Activated B cell treated with CpG ODN at 0.5 μM for 24 hours (primary cell): Measurements from ENCODE around the gene CYSTM1. TPM values are rescaled to one million over a fixed set of nuclear protein-coding genes. Genes with fewer than 3 reads are reported as not detected.

Source experiments
- ATAC-seq: fragments of 200-7000 bp; cut with Tn5 transposase; one replicate; pipeline ENCODE4 v1.10.0; 2021; ENCODE audit warnings: low read depth, mild to moderate bottlenecking, moderate library complexity
- CTCF ChIA-PET: fragments of 350-600 bp; sonication (Branson Sonifier 250); formaldehyde crosslinking; loops from one replicate; lab custom pipeline; 2021; ENCODE audit warnings: antibody characterized with exemption; lab: Charles Lee
- POLR2A ChIA-PET: fragments of 350-600 bp; sonication (Branson Sonifier 250); formaldehyde crosslinking; loops from one replicate; lab custom pipeline; 2021; ENCODE audit warnings: antibody characterized with exemption; lab: Charles Lee
- DNase-seq: peaks from one replicate; pipeline ENCODE4 v3.0.0; 2022
- H3K27ac Mint-ChIP-seq: one replicate; pipeline ENCODE4 v1.8.0; 2020; ENCODE audit warnings: mixed read lengths
- H3K27me3 Mint-ChIP-seq: one replicate; pipeline ENCODE4 v1.8.0; 2021; ENCODE audit warnings: mixed read lengths
- H3K36me3 Mint-ChIP-seq: one replicate; pipeline ENCODE4 v1.8.0; 2021; ENCODE audit warnings: low read depth, mixed read lengths
- H3K4me1 Mint-ChIP-seq: one replicate; pipeline ENCODE4 v1.8.0; 2021; ENCODE audit warnings: mixed read lengths
- H3K4me3 Mint-ChIP-seq: one replicate; pipeline ENCODE4 v1.8.0; 2020; ENCODE audit warnings: mild to moderate bottlenecking, mixed read lengths
- H3K9me3 Mint-ChIP-seq: one replicate; pipeline ENCODE4 v1.8.0; 2020; ENCODE audit warnings: mixed read lengths
- CTCF ChIP-seq: fragments of 200-600 bp; IDR thresholded peaks from one replicate; pipeline ENCODE4 v1.8.0; 2022; ENCODE audit warnings: antibody characterized with exemption, mild to moderate bottlenecking
- intact Hi-C: fragments of 100-400 bp; cut with micrococcal nuclease; formaldehyde crosslinking; loops from one replicate; pipeline ENCODE4 v1.15.1; 2024
- total RNA-seq: library from RNA; stranded (reverse); gene quantifications from 2 replicates; pipeline ENCODE4 v1.2.3, GENCODE V29; 2022

Gene CYSTM1
- total RNA-seq, 1 donor from 2014 or later: 20.1 TPM

- no peaks in the 10 kb centered on the region for H3K36me3 Mint-ChIP-seq
- peaks cover 10% of the 10 kb centered on the region for H3K4me1 Mint-ChIP-seq
- ATAC-seq: no peak
- H3K9me3 Mint-ChIP-seq: no peaks in the 10 kb centered on the region
- intact Hi-C loops: no loop called here
- DNase-seq: no peak
- H3K27me3 Mint-ChIP-seq: no peaks in the 10 kb centered on the region
- ChIA-PET CTCF (interaction anchor here (0.7 to 2.0 kb wide), 5 partner anchors 85 to 190 kb away, joined by 3 to 10 read pairs (median 3); no protein-coding TSS in a partner anchor), POLR2A (no interaction called here)
- no peak overlapping the region for H3K4me3 Mint-ChIP-seq
- H3K27ac Mint-ChIP-seq: no peak overlapping the region
- no peak for TF ChIP-seq CTCF
These were observed 15.7 kb upstream of the CYSTM1 start for GRCh38 chr5:140159014-140159927.

GRCh38 chr5:140162275-140162674, 12.7 kb upstream of the CYSTM1 start:
- ChIA-PET CTCF (interaction anchor here (1.2 kb wide), 1 partner anchor 90 kb away, joined by 5 read pairs; no protein-coding TSS in a partner anchor), POLR2A (no interaction called here)
- Mint-ChIP-seq H3K4me3 (no peak overlapping the region), H3K27me3 (no peaks in the 10 kb centered on the region), H3K36me3 (no peaks in the 10 kb centered on the region), H3K4me1 (peaks cover 2% of the 10 kb centered on the region), H3K9me3 (no peaks in the 10 kb centered on the region), H3K27ac (no peak overlapping the region)
- no peak for TF ChIP-seq CTCF
- intact Hi-C loops: no loop called here
- ATAC-seq (no peak), DNase-seq (no peak)

GRCh38 chr5:140162781-140163180, 12.2 kb upstream of the CYSTM1 start:
- Mint-ChIP-seq H3K27ac (no peak overlapping the region), H3K36me3 (no peaks in the 10 kb centered on the region), H3K4me3 (no peak overlapping the region), H3K4me1 (no peaks in the 10 kb centered on the region), H3K9me3 (no peaks in the 10 kb centered on the region), H3K27me3 (no peaks in the 10 kb centered on the region)
- POLR2A ChIA-PET: no interaction called here
- TF ChIP-seq CTCF: no peak
- CTCF ChIA-PET: interaction anchor here (1.2 kb wide), 1 partner anchor 90 kb away, joined by 5 read pairs; no protein-coding TSS in a partner anchor
- DNase-seq: no peak
- no peak for ATAC-seq
- intact Hi-C loops: no loop called here

- no peak for TF ChIP-seq CTCF
- ATAC-seq (no peak), DNase-seq (no peak)
- H3K9me3 Mint-ChIP-seq: no peaks in the 10 kb centered on the region
- no peak overlapping the region for H3K27ac Mint-ChIP-seq
- intact Hi-C loops: no loop called here
- H3K4me3 Mint-ChIP-seq: no peak overlapping the region
- no peaks in the 10 kb centered on the region for H3K36me3 Mint-ChIP-seq
- ChIA-PET CTCF (no interaction called here), POLR2A (no interaction called here)
- no peaks in the 10 kb centered on the region for H3K4me1 Mint-ChIP-seq
- H3K27me3 Mint-ChIP-seq: no peaks in the 10 kb centered on the region
These were observed 9.7 kb upstream of the CYSTM1 start for GRCh38 chr5:140165101-140165922.

GRCh38 chr5:140165923-140166270, 9.1 kb upstream of the CYSTM1 start:
- no peak overlapping the region for H3K4me3 Mint-ChIP-seq
- no peaks in the 10 kb centered on the region for H3K4me1 Mint-ChIP-seq
- ChIA-PET POLR2A (no interaction called here), CTCF (no interaction called here)
- no peaks in the 10 kb centered on the region for H3K36me3 Mint-ChIP-seq
- no peaks in the 10 kb centered on the region for H3K27me3 Mint-ChIP-seq
- intact Hi-C loops: no loop called here
- no peak for TF ChIP-seq CTCF
- no peak for ATAC-seq
- H3K9me3 Mint-ChIP-seq: no peaks in the 10 kb centered on the region
- H3K27ac Mint-ChIP-seq: no peak overlapping the region
- no peak for DNase-seq
